Measurements from ENCODE around the gene SRSF12.

SRSF12 gene

DNA sequence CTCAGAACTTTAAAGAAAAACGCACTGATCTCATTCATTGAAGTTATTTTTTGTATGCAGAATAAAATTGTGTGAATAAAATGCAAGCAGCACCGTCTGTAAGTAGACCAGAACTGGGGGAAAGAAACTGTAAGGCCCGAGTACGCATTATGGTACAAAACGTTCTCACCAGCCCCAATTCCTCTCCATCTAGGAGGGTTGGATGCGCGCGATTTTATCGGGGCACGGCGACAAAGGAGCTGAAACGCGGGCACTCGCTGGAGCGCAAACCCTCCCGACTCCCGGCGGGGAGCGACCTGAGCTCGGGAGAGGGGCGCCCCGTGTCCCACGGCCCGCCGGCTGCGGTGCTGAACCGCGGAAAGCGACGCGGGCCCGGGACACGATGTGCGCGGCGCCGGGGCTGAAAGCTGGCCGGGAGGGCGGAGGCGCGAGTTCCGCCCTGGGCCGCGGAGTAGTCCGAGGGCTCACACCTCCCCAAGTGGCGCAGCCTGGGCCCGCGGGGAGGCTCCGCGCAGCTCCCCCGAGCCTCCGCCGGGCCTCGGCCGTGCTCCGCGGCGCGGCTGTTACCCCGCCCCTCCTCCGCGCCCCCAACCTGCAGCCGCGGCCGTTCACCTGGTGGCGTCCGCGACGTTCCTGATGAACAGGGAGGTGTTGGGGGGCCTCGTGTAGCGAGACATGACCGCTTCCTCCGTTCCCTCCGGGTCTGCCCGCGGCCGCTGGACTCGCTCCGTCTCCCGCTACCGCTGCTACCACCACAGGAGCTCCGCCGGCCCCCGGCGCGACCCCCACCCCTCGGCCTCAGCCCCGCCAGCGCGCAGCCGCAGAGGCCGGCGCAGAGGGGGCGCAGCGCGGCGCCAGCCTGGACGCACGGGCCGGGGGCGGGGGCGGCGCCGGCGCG is at the start of gene SRSF12:
Gene SRSF12, minus strand, starts transcription at position 861 of the 898 bp plus-strand sequence. Its CDS starts 184 bp downstream, at position 677.
- no peak for DNase-seq (ENCODE audit: low spot score)

DNA sequence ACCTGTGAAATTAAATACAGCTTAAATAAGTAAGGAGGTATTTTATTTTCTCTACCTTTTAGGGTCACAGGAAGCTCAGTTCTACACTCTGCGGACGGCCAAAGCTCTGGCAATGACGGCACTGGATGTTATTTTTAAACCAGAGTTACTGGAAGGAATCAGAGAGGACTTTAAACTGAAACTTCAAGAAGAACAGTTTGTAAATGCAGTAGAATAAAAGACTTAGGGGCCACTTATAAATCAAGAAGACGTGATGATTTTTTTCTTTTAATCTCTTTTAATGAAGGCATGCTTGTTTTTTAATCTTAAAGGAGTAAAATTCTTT is 44.1 kb upstream of the SRSF12 start:
- DNase-seq (ENCODE audit: low spot score): no peak

DNA sequence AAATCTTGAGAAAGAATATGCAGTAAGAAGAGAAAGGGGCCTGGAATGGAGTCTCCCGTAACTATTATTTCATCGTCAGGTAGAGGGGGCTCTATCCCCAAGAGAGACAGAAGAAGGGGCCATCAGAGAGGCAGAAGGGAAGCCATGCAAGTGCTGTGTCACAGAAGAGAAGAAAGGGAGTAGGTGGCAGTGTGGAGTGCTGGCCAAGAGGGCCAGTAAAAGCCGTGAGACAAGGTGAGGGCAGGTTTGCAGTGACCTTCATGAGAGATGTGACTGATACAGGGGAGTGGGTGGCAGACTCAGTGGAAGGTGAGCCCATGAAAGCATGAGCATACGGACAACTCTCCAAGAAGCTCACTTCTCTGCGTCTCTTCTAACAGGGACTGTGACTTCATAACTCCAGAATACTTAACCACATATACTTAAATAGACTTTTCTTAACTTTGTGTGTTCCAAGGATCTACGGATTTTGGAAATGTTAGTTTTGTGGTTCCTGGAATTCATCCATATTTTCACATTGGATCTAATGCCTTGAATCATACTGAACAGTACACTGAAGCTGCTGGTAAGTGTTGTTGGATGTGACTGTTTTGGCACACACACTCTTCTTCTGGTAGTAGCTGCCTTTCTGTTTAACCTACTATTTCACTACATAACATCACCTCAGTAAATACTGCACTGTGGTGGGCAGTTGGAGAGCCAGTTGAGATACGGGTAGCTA is 43.6 kb upstream of the SRSF12 start:
- DNase-seq (ENCODE audit: low spot score): no peak

DNA sequence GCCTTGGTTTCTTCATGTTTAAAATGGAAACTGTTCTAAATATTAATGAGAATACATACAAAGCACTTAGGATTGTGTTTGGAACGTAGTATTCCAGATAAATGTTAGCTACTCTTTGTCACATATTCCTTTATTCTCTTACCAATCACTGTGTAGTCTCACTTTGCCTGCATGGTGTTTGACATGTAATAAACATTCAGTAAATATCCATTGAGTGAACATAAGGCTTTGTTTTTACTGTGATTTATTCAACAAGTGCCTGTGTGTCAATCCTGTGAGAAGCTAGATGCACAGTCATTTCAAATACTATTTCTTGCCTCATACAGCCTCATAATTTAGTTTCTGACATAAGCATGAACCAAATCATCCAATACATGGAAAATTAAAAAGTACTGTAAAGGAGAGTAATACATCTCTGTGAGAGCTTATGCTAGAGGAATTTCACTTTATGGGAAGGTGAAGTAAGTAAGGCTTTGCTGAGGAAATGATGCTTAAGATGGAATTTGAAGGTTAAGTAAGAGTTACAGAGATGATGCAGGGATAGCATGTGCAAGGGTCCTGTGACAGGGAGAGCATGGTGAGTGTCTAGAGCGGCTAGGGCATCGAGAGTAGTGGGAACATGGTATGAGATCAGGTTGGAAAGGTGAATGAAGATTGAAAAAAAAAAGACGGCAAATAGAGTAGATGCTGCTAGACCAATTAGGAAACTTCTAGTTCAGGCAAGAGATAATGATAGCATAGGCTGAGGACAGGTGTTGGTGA is 42.6 kb upstream of the SRSF12 start:
- DNase-seq (ENCODE audit: low spot score): no peak

DNA sequence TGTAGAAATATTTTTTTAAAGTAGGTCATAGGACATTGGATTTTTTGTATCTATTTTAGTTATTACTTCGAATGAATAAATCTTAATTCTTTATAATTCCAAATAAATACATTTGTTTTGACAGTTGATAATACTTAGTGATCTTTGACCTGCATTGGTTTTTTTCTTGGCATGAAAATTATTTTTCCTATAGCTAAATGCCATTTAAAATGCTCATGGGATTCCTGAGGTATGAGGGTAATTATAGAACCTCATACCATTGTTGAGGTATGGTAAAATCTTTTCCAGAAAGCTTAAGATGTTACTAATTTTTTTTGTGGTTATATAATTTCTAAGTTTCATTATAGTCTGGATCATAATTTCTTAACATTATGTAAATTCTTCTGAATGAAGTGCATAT is 36.3 kb upstream of the SRSF12 start:
- DNase-seq (ENCODE audit: low spot score): no peak

DNA sequence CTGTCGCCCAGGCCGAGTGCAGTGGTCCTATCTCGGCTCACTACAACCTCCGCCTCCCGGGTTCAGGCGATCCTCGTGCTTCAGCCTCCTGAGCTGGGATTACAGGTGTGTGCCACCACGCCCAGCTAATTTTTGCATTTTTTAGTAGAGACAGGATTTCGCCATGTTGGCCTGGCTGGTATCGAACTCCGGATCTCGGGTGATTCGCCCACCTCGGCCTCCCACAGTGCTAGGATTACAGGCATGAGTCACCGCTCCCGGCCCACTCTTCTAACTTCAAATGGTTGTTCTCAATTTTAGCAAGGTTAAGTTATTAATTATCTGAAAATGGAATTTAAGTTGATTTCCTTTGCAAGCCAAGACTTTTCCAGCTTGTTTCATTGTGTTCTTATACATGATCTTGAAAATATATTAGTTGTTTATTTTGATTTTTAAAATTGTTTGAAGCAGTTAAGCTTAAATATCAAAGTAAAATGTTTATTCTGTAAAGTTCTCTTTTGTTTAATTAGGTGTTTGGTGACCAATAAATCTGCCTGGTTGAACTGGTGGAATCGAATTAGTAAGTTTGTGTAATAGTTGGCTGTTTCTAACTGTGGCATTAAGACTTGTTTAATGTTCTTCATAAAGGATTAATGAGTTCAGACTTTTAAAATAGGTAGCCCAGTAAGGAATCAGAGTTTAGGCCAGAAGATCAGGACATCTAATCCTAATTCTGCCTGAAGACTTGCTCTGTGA is 30.3 kb upstream of the SRSF12 start:
- no peak for DNase-seq (ENCODE audit: low spot score)

DNA sequence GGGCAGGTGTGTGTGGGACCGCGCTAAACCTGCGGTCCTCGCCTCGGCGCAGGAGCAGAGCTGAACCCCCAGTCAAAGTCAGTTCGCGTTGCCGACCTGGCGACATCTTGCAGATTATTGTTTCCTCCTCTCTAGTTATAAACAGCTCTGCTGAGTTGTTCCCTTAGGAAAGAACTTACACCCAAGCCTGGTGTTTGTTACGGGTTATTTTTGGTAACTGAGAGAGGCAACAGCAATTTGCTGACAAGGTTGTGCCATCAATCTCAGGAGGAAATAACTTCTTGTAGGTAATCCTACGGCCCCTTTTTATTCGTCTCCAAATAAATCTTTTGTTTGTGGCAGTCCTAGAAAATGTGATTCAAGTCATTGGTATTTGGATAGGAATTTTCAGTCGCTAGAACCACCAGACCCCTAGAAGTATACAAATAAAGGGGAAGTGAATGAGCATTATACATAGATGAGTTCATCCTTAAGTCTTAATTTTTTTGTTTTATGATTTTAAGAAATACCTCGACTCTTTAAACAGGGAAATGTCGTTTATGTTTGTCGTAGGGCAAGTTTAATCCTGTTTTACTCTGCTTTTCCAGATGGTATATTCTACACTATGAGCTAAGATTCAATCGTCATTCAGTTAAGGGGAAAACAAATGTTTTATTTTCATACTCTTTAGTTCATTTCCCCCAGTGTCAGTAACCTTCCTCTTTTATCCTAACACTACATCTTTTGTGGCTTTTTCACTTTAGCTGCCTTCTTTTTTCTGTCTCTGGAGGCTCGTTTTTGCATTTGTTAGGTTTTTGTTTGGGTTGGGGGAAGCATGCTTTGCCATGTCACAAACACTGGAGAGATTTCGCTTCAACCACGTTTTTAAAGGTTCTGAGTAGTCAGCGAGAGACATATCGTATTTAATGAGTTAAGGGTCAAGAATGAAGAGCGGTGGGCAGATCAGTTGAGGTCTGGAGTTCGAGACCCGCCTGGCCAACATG is 29.1 kb upstream of the SRSF12 start:
- DNase-seq (ENCODE audit: low spot score): peak; percentile 30

DNA sequence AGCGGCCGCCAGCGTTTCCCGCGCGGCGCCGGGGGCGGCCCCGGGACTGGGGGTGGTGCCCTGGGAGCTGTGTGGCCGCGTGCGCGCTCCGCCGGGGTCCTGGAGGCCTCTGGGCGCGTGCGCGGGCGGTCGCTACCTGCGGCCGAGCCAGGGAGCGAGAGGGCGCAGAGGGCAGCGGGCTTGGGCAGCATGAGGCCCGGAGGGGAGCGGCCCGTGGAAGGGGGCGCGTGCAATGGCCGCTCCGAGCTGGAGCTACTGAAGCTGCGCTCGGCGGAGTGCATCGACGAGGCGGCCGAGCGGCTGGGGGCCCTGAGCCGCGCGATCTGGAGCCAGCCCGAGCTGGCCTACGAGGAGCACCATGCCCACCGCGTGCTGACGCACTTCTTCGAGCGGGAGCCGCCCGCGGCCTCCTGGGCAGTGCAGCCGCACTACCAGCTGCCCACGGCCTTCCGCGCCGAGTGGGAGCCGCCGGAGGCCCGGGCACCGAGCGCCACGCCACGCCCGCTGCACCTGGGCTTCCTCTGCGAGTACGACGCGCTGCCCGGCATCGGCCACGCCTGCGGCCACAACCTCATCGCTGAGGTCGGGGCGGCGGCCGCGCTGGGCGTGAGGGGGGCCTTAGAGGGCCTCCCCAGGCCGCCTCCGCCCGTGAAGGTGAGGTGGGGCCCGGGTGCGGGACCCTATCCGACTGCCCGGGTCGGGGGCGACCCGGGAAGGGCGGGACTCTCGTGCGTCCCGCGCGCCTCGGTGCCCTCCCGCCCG is 28.3 kb upstream of the SRSF12 start, which contains the start of gene PM20D2:
Gene PM20D2, plus strand, starts transcription at position 100 of the 762 bp plus-strand sequence. Its CDS starts 90 bp downstream, at position 190.
- peak; percentile 37 for DNase-seq (ENCODE audit: low spot score)

DNA sequence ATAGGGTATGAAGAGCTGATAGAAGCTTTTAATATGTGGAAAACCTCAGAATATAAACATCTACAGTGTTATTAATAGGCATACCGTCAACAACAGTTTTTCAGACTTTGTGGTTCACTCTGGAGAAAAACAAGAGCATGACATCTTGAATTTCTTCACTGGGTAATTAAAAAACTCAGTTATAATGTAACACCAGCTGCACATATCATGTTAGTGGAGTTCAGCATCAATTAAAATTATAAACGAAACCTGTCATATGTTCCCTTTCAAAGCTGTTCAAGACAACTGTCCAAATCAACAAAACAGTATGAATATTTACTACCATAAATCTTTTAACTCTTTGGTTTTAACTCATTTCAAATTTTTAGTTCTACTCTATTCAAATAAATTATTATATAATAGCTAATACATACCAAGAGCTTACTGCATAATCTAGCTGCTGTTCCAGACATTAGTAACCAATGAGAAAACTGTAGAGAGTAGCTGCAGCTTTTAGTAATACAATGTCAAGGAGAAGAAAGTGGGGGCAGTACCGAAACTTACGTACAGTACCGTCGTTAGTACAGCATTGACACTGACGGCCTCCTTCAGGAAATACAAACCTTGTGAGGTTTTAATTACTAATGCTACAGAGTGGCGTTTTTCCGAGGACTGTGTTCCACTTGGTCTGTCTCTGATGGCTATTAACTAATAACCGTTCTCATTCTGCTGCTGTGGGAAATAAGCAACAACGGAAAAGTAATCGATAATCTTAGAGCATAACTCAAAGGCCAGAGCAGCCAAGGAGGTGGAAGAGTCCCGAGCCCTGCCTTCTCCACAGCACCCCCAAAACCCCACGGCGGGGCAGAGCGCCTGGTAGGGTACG is 27.5 kb upstream of the SRSF12 start:
- peak; percentile 32 for DNase-seq (ENCODE audit: low spot score)

DNA sequence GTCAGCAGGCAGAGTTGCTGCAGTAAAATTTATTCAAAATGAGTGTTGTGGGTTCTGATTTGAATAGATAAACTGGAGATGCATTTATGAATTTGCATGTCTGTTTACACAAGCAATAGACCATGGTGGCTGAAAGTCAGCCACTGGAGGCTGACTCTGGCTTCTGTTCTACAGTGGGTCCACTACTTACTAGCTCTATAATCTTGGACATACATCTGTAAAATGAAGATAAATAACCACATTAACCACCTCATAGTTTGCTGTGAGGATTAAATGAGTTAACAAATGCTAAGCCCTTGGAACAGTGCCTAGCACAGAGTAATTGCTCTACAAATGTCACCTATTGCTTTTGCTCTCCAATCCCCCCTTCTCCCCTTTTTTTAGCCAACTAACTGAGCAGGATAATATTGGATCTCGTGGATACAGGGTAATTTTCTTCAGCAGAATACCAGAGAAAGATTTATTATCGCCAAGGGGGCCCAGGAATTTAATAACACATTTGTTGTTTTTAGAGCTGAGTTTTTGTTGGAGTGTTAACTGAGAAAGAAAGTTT is 26.6 kb upstream of the SRSF12 start:
- no peak for DNase-seq (ENCODE audit: low spot score)

DNA sequence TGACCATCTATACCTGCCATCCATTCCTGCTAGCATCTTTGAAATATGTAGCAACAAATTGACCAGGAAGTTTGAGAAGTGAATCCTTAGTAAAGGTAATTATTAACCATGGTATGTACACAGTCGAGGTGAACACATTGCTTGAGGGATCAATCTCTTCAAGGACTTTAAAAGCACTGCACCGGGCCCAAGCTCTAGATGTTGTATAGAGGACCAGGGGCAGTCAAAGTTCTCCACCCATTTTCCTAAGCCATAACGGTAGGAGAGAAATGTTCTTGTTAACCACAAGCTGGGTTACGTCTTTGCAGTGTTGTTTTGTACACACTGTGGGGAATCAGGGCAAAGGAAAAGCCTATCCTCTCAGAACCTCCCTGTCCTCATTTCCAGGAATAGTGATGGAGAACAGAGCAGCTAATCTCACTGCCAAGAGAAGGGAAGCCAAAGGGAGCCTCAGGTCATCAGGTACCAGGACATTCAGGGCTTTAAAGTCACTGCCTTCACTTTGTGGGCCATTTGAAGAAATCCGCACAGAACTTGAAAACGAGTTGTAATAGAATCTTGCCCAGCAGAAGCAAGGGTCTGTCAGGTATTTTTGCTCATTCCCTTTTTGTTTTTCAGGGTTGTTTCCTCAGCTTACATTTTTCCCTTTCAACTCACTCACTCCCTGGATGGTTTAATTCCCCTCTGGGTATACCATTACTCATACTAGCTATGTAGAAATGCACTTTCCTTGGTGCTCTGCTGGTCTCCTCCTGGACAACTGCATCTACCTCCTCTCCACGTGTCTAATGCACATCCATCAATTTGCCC is 22.7 kb upstream of the SRSF12 start:
- DNase-seq (ENCODE audit: low spot score): no peak

DNA sequence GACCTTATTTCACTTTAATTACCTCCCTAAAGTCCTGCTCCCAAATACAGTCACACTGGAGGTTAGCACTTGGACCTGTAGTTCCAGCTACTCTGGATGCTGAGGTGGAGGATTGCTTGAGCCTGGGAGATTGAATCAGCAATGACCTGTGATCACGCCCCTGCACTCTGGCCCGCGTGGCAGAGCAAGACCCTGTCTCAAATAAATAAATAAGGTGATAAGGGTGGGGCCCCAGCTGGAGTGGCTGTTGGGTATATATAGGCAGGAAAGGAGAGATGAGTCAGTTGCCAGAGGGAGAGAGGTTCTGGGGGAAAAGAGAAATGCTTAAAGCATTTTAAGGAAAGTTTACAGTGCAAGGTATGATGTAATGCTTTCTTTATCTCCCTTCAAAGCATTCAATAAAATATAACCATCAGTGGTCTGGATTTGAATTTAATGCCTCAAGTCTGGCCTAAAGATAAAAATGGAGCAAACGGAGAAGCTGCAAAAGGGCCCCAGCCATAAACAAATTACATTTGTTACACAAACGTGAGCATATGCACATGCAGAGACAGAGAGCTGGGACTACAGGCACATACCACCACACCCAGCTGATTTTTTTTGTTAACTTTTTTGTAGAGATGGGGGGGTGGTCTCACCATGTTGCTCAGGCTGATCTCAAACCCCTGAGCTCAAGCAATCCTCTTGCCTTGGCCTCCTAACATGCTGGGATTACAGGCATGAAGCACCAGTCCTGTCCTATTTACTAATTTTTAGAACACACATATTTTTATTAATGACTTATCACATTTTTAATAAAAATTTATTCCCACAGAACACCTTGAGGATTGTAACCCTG is 21.9 kb upstream of the SRSF12 start:
- no peak for DNase-seq (ENCODE audit: low spot score)

DNA sequence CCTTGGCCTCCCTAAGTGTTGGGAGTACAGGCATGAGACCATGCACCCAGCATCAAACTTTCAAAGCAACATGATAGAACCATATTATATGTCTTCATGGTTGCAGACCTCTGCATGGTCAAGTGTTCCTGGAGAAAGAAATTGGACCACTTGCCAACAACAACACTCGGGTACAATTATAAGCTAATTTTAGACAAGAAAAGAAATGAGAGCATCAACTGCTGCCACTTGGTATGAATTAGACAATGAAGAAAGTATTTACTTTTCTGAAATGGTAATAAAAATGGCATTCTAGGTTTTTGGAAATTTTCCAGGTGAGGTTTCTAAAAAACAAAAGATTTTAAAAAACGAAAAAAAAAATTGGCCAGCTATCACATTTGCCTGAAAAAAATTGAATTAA is 20.3 kb upstream of the SRSF12 start:
- no peak for DNase-seq (ENCODE audit: low spot score)

DNA sequence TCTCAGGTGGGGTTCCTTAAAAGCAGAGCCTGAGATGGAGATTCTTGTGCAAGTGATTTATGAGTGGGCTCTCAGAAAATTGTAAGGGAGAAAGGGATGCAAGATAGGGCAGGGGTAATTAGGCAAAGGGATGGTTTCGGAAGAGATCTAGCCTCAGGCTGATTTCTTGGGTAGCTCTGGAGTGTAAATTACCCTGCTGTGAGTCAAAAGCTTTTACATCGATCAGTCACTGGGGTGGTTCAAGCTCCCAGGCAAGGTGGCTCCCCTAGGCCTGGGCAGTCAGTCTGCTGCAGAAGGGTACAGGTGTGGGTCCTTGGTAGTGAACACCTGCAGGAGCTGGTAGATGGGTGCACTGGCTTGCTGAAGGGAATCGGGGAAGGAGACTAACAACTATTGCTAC is 16.9 kb upstream of the SRSF12 start:
- no peak for DNase-seq (ENCODE audit: low spot score)

DNA sequence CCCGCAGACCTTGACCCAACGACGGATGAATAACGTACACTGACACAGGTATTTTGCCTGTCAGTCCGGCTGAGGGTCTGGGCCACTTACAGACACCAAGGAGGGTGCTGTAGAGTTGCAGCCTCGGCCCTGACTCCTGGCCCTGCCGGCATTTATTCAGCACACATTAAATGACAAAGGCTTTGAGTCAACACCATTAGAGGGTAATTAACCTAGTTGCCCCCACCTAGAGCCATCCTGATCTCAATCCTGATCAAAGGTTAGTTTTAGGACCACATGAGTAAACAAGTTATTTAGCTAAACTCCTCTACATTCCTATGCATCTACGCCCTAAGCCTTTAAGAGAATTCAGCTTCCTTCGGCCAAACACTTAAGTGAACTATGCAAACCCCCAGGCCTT is 16.1 kb upstream of the SRSF12 start:
- no peak for DNase-seq (ENCODE audit: low spot score)

DNA sequence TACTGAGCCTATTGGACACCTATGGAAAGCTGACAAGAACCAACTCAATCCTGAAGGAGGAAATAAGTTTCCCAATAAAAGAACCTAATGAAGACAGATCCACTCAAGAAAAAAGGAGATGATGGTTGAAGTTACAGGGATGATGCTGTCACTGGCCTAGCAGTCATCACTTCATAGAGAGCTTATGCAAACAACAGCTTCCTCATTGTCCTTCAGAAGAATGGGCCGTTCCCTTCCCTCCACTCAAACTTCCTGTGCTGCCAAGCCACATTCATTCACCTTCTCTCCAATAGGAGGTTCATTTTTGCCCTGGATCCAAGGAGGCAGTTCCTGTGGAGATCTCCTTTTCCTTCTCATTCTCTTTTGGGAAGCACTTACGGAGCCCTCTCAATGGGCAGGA is 14.2 kb upstream of the SRSF12 start:
- DNase-seq (ENCODE audit: low spot score): no peak

DNA sequence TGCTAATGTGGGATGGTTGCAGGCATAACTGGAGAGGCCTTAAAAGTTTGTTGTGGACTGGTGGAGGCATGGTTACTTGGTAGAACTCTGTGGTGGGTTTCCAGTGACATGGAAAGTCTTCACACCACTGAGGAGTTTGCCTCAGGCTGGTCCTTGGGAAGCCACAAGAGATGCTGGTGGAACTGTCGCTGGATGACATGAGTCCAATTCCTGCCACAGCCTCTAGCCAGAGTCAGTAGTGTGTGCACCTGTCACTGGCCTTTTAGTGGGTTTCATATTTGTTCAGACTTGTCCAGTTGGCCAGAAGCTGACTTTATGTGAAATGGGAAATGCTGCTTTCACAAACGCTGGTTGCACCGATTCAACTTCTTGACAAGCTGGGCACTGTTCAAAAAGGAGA is 13.7 kb upstream of the SRSF12 start:
- DNase-seq (ENCODE audit: low spot score): no peak
